BE2C (cell line): ENCODE measurements around the gene IFIT1B.
"Not testable (repeated sequence)": the region's sequence is repeated elsewhere in the genome, so short reads cannot be mapped to it uniquely, and the experiment has no call there.

Experiments used
- DNase-seq: peaks from one replicate; pipeline ENCODE4 v3.0.0-alpha.2; 2020
- H3K27me3 ChIP-seq: fragments of 250-450 bp; sonication (Bioruptor Pico); 2 replicates; pipeline ENCODE4 v1.5.1; 2020; ENCODE audit warnings: mild to moderate bottlenecking
- H3K36me3 ChIP-seq: fragments of 250-450 bp; sonication (Bioruptor Pico); 2 replicates; pipeline ENCODE4 v1.5.1; 2020; ENCODE audit warnings: mild to moderate bottlenecking
- H3K4me1 ChIP-seq: fragments of 250-450 bp; sonication (Bioruptor Pico); 2 replicates; pipeline ENCODE4 v1.5.1; 2020
- H3K4me3 ChIP-seq: 2 replicates; pipeline ENCODE4 v1.5.1; 2011; ENCODE audit warnings: low read depth, low read length
- H3K9me3 ChIP-seq: fragments of 250-450 bp; sonication (Bioruptor Pico); 2 replicates; pipeline ENCODE4 v1.5.1; 2020
- TF ChIP-seq, protein P1 (sequence below): IDR thresholded peaks from 2 replicates; pipeline ENCODE4 v1.5.1; 2012; ENCODE audit warnings: mild to moderate bottlenecking, low read depth, low read length

Gene IFIT1B

GRCh38 chr10:89347701-89348457 is 30.0 kb upstream of the IFIT1B start:
- Histone ChIP-seq H3K27me3 (no peaks in the 10 kb centered on the region), H3K4me3 (no peak overlapping the region), H3K9me3 (no peaks in the 10 kb centered on the region), H3K4me1 (peaks cover 5% of the 10 kb centered on the region; the same call in 1 of the 2 replicates), H3K36me3 (no peaks in the 10 kb centered on the region)
- TF ChIP-seq, protein P1, sequence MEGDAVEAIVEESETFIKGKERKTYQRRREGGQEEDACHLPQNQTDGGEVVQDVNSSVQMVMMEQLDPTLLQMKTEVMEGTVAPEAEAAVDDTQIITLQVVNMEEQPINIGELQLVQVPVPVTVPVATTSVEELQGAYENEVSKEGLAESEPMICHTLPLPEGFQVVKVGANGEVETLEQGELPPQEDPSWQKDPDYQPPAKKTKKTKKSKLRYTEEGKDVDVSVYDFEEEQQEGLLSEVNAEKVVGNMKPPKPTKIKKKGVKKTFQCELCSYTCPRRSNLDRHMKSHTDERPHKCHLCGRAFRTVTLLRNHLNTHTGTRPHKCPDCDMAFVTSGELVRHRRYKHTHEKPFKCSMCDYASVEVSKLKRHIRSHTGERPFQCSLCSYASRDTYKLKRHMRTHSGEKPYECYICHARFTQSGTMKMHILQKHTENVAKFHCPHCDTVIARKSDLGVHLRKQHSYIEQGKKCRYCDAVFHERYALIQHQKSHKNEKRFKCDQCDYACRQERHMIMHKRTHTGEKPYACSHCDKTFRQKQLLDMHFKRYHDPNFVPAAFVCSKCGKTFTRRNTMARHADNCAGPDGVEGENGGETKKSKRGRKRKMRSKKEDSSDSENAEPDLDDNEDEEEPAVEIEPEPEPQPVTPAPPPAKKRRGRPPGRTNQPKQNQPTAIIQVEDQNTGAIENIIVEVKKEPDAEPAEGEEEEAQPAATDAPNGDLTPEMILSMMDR: no peak
- no peak for DNase-seq

DNA sequence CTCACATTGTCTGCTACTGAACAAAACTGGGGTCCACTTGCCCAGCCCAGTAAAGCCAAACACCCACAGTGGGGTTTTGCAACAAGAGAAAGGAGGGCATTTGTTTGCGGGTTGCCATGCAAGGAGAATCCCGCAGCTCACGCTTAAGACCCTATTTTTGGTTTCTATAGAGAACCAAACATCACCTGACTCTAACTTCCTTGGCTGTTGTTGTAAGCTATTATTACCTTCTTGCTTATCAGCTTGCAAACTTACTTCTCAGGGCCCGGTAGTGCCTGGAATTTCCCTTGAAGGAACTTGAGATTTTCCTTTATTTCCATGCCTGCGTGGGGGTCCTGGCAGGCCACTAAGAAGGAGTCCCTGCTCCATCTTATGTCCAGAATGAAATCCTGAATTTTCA is 29.4 kb upstream of the IFIT1B start:
- Histone ChIP-seq H3K4me3 (no peak overlapping the region), H3K36me3 (no peaks in the 10 kb centered on the region), H3K9me3 (no peaks in the 10 kb centered on the region), H3K4me1 (no peaks in the 10 kb centered on the region), H3K27me3 (no peaks in the 10 kb centered on the region)
- DNase-seq: no peak
- TF ChIP-seq, protein P1: no peak

DNA sequence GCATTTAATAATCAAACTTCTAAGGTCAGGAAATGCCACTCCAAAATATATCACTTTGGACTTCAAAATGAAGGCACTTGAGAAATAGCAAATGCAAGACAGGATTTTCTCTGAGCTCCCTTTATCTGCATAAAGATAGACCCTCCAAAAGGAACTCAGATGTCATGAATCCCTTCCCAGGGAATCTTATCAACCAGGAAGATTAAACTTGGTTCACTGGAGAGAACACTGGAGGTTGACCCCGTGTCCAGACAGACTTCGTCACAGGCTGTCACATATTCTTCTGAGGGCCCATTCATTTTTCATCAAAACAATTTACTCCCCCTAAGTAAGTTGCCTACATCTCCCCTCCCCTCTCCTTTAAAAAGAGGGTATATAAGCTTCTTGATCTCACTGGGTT is 28.9 kb upstream of the IFIT1B start:
- Histone ChIP-seq H3K36me3 (no peaks in the 10 kb centered on the region), H3K27me3 (no peaks in the 10 kb centered on the region), H3K4me3 (no peak overlapping the region), H3K4me1 (no peaks in the 10 kb centered on the region), H3K9me3 (no peaks in the 10 kb centered on the region)
- no peak for DNase-seq
- TF ChIP-seq, protein P1: no peak

GRCh38 chr10:89350631-89351315 is 27.1 kb upstream of the IFIT1B start:
- H3K27me3 ChIP-seq, H3K9me3 ChIP-seq, H3K4me3 ChIP-seq, H3K36me3 ChIP-seq, H3K4me1 ChIP-seq, DNase-seq: not testable (repeated sequence)

GRCh38 chr10:89351412-89351779 is 26.5 kb upstream of the IFIT1B start:
- no peaks in the 10 kb centered on the region for H3K36me3 ChIP-seq
- TF ChIP-seq, protein P1: no peak
- no peak for DNase-seq
- H3K4me3 ChIP-seq: no peak overlapping the region
- H3K9me3 ChIP-seq: no peaks in the 10 kb centered on the region
- no peaks in the 10 kb centered on the region for H3K4me1 ChIP-seq
- H3K27me3 ChIP-seq: no peaks in the 10 kb centered on the region

- no peak overlapping the region for H3K4me3 ChIP-seq
- H3K4me1 ChIP-seq: no peaks in the 10 kb centered on the region
- DNase-seq: no peak
- no peaks in the 10 kb centered on the region for H3K9me3 ChIP-seq
- TF ChIP-seq, protein P1: no peak
- no peaks in the 10 kb centered on the region for H3K36me3 ChIP-seq
- H3K27me3 ChIP-seq: no peaks in the 10 kb centered on the region
Observed at GRCh38 chr10:89351780-89352597, 25.9 kb upstream of the IFIT1B start.
